ENCODE data around the gene GRM1.

Gene GRM1

DNA sequence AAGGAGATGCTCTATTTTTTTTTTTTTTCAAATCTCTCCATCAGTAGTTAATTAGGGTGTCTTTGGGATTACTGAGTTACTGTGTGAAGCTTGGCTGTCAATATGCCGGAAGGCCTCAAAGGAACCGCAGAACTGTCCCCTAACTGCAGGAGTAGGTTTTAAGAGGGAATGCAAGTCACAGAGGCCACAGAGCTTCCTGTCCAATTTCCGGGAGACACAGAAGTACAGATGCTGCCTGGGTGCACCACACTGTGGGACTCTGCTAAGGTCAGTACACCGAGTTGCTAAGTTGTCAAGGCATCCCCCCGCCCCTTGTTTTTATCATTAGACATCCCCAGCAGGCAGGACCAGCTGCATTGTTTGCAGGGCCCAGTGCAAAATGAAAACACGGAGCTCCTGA is 394.6 kb downstream of the GRM1 start:
- Histone ChIP-seq H2AFZ (ENCODE audit: low read length) (no peak overlapping the region), H3K9me2 (ENCODE audit: low read depth, low read length) (no peaks in the 10 kb centered on the region), H3K36me3 (ENCODE audit: insufficient read depth, low read length) (no peaks in the 10 kb centered on the region), H4K20me1 (ENCODE audit: insufficient read depth, low read length) (no peaks in the 10 kb centered on the region), H3K4me1 (ENCODE audit: insufficient read depth, low read length, severe bottlenecking) (no peaks in the 10 kb centered on the region), H3K79me2 (ENCODE audit: insufficient read depth, low read length) (no peaks in the 10 kb centered on the region), H3K9me3 (ENCODE audit: low read length) (no peaks in the 10 kb centered on the region), H3F3A (ENCODE audit: insufficient read depth, low read length) (no peaks in the 10 kb centered on the region), H3K9ac (ENCODE audit: low read length) (no peak overlapping the region), H3K27ac (ENCODE audit: low read depth, low read length, poor library complexity, severe bottlenecking) (no peak overlapping the region), H3K27me3 (ENCODE audit: insufficient read depth, low read length) (no peaks in the 10 kb centered on the region), H3K4me2 (ENCODE audit: low read length) (no peak overlapping the region), H3K4me3 (ENCODE audit: low read depth, low read length, poor library complexity, severe bottlenecking) (no peak overlapping the region)
- no peak for TF ChIP-seq EZH2 (IDR thresholded peaks at IDR 0.05; ENCODE audit: borderline replicate concordance, low read length)
- TF ChIP-seq, protein P1, sequence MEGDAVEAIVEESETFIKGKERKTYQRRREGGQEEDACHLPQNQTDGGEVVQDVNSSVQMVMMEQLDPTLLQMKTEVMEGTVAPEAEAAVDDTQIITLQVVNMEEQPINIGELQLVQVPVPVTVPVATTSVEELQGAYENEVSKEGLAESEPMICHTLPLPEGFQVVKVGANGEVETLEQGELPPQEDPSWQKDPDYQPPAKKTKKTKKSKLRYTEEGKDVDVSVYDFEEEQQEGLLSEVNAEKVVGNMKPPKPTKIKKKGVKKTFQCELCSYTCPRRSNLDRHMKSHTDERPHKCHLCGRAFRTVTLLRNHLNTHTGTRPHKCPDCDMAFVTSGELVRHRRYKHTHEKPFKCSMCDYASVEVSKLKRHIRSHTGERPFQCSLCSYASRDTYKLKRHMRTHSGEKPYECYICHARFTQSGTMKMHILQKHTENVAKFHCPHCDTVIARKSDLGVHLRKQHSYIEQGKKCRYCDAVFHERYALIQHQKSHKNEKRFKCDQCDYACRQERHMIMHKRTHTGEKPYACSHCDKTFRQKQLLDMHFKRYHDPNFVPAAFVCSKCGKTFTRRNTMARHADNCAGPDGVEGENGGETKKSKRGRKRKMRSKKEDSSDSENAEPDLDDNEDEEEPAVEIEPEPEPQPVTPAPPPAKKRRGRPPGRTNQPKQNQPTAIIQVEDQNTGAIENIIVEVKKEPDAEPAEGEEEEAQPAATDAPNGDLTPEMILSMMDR (IDR thresholded peaks at IDR 0.05; ENCODE audit: low read length), result no peak

DNA sequence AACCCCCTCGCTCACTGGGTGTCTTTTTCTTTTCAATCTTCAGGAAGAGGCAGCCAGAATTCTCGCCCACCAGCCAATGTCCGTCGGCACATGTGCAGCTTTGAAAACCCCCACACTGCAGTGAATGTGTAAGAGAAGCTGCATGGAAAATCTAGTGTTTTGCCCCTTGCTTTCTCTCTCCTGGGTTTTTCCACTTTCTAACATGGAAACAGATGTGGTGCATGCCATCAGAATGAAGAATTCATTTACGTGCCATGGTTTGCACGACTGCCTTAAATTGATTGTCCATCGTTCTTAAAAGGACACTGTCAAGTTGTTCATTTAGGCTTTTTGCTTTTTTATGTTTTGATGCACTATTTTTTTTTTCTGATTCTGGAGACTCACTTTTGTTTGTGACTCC is 397.7 kb downstream of the GRM1 start:
- H3K4me1 ChIP-seq (ENCODE audit: insufficient read depth, low read length, severe bottlenecking), result no peaks in the 10 kb centered on the region
- H3K9me2 ChIP-seq (ENCODE audit: low read depth, low read length), result no peaks in the 10 kb centered on the region
- no peaks in the 10 kb centered on the region for H3K79me2 ChIP-seq (ENCODE audit: insufficient read depth, low read length)
- no peaks in the 10 kb centered on the region for H3K27me3 ChIP-seq (ENCODE audit: insufficient read depth, low read length)
- no peak overlapping the region for H2AFZ ChIP-seq (ENCODE audit: low read length)
- H3K4me2 ChIP-seq (ENCODE audit: low read length), result no peak overlapping the region
- H3K27ac ChIP-seq (ENCODE audit: low read depth, low read length, poor library complexity, severe bottlenecking), result no peak overlapping the region
- H3K4me3 ChIP-seq (ENCODE audit: low read depth, low read length, poor library complexity, severe bottlenecking), result no peak overlapping the region
- no peaks in the 10 kb centered on the region for H4K20me1 ChIP-seq (ENCODE audit: insufficient read depth, low read length)
- H3K36me3 ChIP-seq (ENCODE audit: insufficient read depth, low read length), result no peaks in the 10 kb centered on the region
- no peak overlapping the region for H3K9ac ChIP-seq (ENCODE audit: low read length)
- no peaks in the 10 kb centered on the region for H3K9me3 ChIP-seq (ENCODE audit: low read length)
- TF ChIP-seq EZH2 (IDR thresholded peaks at IDR 0.05; ENCODE audit: borderline replicate concordance, low read length), result no peak
- TF ChIP-seq, protein P1 (IDR thresholded peaks at IDR 0.05; ENCODE audit: low read length), result no peak
- H3F3A ChIP-seq (ENCODE audit: insufficient read depth, low read length), result no peaks in the 10 kb centered on the region

DNA sequence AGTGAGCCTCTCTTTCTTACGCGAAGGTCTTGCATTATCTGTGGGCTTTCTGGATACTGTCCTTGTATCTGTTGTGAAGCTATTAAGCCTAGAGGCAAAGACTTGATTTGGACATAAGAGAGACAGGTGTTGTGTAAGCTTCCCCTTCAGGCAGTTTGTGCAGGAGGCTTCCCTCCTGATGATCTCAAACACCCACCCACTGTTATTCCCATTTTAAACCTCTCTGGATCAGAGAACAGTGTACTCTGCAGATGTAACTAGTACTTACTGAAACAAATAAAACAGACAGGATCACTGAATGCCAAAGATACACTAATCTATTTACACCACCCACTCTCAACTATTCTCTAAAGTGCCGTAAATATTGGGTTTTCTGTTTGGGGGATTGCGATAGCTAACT is 401.0 kb downstream of the GRM1 start:
- no peak overlapping the region for H3K9ac ChIP-seq (ENCODE audit: low read length)
- no peaks in the 10 kb centered on the region for H3K9me3 ChIP-seq (ENCODE audit: low read length)
- H3K27ac ChIP-seq (ENCODE audit: low read depth, low read length, poor library complexity, severe bottlenecking), result no peak overlapping the region
- no peaks in the 10 kb centered on the region for H3K27me3 ChIP-seq (ENCODE audit: insufficient read depth, low read length)
- TF ChIP-seq, protein P1 (IDR thresholded peaks at IDR 0.05; ENCODE audit: low read length), result no peak
- TF ChIP-seq EZH2 (IDR thresholded peaks at IDR 0.05; ENCODE audit: borderline replicate concordance, low read length), result no peak
- H3F3A ChIP-seq (ENCODE audit: insufficient read depth, low read length), result no peaks in the 10 kb centered on the region
- H3K4me2 ChIP-seq (ENCODE audit: low read length), result no peak overlapping the region
- no peaks in the 10 kb centered on the region for H3K9me2 ChIP-seq (ENCODE audit: low read depth, low read length)
- no peaks in the 10 kb centered on the region for H3K79me2 ChIP-seq (ENCODE audit: insufficient read depth, low read length)
- H3K36me3 ChIP-seq (ENCODE audit: insufficient read depth, low read length), result no peaks in the 10 kb centered on the region
- no peaks in the 10 kb centered on the region for H3K4me1 ChIP-seq (ENCODE audit: insufficient read depth, low read length, severe bottlenecking)
- H3K4me3 ChIP-seq (ENCODE audit: low read depth, low read length, poor library complexity, severe bottlenecking), result no peak overlapping the region
- no peaks in the 10 kb centered on the region for H4K20me1 ChIP-seq (ENCODE audit: insufficient read depth, low read length)
- H2AFZ ChIP-seq (ENCODE audit: low read length), result no peak overlapping the region
